ENCODE data around the gene RAB7B. TPM values are rescaled to one million over a fixed set of nuclear protein-coding genes. Genes with fewer than 3 reads are reported as not detected.

Gene RAB7B
- total RNA-seq, 2 donors from 2014 or later: 0.57 to 1.2 TPM

DNA sequence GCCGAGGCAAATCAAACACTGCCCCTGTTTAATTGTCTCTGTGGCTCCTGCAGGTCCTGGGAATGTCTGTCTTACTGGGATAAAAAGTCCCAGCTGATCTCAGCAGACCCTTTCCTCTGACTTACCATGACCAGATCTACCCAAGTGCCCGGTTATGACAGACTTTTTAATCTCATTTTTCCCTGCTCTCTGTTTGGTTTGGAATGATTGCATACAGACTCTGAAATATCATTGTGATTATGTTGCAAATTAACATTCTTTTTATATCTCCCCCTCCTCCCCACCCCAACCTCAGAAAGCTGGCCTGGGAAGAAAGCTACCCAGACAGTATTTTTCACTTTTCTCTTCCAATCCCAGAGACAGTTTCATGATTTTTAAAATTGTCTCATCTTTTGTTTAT, 16.3 kb downstream of the RAB7B start:
- Histone ChIP-seq H3K27me3 (no peaks in the 10 kb centered on the region), H3K4me1 (no peaks in the 10 kb centered on the region), H3K27ac (no peak overlapping the region), H3K4me3 (no peak overlapping the region), H3K9ac (ENCODE audit: low read depth in 2 of 2, low read length in 2 of 2) (no peak overlapping the region), H3K9me3 (no peaks in the 10 kb centered on the region), H3K36me3 (no peaks in the 10 kb centered on the region)
- DNase-seq: no peak
- TF ChIP-seq, protein P1, sequence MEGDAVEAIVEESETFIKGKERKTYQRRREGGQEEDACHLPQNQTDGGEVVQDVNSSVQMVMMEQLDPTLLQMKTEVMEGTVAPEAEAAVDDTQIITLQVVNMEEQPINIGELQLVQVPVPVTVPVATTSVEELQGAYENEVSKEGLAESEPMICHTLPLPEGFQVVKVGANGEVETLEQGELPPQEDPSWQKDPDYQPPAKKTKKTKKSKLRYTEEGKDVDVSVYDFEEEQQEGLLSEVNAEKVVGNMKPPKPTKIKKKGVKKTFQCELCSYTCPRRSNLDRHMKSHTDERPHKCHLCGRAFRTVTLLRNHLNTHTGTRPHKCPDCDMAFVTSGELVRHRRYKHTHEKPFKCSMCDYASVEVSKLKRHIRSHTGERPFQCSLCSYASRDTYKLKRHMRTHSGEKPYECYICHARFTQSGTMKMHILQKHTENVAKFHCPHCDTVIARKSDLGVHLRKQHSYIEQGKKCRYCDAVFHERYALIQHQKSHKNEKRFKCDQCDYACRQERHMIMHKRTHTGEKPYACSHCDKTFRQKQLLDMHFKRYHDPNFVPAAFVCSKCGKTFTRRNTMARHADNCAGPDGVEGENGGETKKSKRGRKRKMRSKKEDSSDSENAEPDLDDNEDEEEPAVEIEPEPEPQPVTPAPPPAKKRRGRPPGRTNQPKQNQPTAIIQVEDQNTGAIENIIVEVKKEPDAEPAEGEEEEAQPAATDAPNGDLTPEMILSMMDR (IDR thresholded peaks at IDR 0.05): no peak
- intact Hi-C loops (cut with DNase I): no loop called here

DNA sequence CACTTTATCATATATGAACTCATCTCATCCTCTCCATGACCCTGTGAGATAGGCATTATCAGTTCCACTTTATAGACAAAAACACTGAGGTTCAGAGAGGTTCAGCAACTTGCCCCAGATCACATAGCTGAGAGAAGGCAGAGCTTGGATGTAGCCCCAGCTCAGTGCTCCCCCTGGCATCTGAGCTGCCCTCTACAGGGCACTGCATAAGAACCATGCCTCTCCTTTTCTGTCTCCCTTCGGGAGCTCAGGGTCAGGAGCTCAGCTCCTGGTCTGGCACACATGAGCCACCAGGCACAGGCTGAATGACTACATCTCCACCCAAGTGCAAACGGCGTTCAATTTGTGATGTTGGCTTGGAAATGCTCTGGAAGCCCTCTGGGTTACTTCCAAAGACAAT, 16.9 kb downstream of the RAB7B start:
- no peaks in the 10 kb centered on the region for H3K9me3 ChIP-seq
- H3K36me3 ChIP-seq: no peaks in the 10 kb centered on the region
- no peaks in the 10 kb centered on the region for H3K27me3 ChIP-seq
- no peaks in the 10 kb centered on the region for H3K4me1 ChIP-seq
- H3K4me3 ChIP-seq: no peak overlapping the region
- TF ChIP-seq, protein P1 (IDR thresholded peaks at IDR 0.05): no peak
- intact Hi-C loops (cut with DNase I): no loop called here
- H3K27ac ChIP-seq: no peak overlapping the region
- no peak for DNase-seq
- H3K9ac ChIP-seq (ENCODE audit: low read depth in 2 of 2, low read length in 2 of 2): no peak overlapping the region

DNA sequence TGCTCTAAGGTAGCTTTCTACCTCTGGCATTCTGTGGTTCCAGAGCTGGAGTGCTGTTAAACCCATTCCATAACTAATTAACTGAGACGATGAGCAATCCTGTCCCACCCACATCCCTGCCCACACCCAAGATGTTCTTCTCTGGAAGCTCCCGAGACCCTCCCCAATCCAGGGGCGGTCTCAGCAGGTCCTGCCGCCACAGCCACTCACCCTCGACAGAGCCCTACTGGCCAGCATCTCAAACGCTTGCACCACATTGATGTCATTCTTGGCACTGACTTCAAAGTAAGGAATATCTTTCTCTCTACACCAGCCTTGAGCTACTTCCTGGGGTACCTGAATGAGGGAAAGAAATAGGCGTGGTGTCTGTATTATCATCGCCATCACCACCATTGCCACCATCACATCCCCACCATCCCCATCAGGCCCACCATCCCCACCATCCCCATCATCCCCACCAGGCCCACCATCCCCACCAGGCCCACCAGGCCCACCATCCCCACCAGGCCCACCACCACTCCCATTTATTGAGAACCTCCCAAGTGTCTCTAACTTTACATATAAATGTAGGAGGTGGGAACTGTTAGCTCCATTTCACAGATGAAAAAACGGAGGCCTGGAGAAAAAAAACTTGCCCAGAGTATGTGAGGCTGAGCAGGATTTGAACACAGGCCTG, 17.7 kb downstream of the RAB7B start:
- intact Hi-C loops (cut with DNase I): loop anchor here (2.0 kb wide), 1 partner anchor 121 kb away; no protein-coding TSS in a partner anchor
- Histone ChIP-seq H3K4me1 (no peaks in the 10 kb centered on the region), H3K9me3 (no peaks in the 10 kb centered on the region), H3K36me3 (no peaks in the 10 kb centered on the region), H3K27me3 (no peaks in the 10 kb centered on the region), H3K27ac (no peak overlapping the region), H3K9ac (ENCODE audit: low read depth in 2 of 2, low read length in 2 of 2) (no peak overlapping the region), H3K4me3 (no peak overlapping the region)
- DNase-seq: no peak
- TF ChIP-seq, protein P1 (IDR thresholded peaks at IDR 0.05): no peak

DNA sequence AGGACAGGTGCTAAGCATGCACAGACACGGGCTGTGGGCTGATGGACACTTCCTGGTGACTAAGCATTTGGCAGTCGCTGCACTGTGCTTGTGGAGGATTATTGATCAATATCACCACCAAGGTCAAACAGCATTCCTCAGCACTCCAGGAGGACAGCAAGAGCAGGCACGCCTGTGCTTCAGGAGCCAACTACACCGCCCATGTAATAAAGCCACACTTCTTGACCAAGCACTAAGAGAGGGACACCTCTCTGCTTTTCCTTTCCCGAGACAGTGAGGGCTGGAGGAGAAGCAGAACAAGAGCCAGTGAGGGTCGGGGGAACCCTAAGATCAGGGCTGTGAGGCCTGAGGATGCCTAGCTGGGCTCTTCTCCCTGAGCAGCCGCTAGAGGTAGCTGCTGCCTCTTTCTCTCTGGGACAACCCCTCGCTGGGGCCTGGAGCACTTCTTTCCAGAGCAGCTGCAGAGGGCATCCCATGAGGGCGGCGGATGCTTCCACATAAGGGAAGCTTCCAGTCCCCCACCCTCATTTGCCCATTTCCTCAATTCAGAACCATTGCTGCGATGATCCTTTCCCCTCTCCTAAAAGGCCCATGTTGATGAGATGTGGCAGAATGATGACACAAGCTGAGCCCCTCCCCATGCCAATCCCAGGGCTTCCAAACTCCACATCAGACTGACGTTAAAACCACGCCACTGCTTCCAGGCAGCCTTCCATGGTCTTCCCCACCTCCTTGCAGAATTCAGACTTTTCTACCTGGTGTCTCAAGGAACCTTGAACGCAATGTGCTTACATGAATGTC, 19.1 kb downstream of the RAB7B start:
- Histone ChIP-seq H3K36me3 (no peaks in the 10 kb centered on the region), H3K4me1 (no peaks in the 10 kb centered on the region), H3K9ac (ENCODE audit: low read depth in 2 of 2, low read length in 2 of 2) (no peak overlapping the region), H3K9me3 (no peaks in the 10 kb centered on the region), H3K4me3 (no peak overlapping the region), H3K27ac (no peak overlapping the region), H3K27me3 (no peaks in the 10 kb centered on the region)
- intact Hi-C loops (cut with DNase I): loop anchor here (2.0 kb wide), 1 partner anchor 123 kb away; no protein-coding TSS in a partner anchor
- TF ChIP-seq, protein P1 (IDR thresholded peaks at IDR 0.05): peak; percentile 67
- DNase-seq: peak; percentile 46

DNA sequence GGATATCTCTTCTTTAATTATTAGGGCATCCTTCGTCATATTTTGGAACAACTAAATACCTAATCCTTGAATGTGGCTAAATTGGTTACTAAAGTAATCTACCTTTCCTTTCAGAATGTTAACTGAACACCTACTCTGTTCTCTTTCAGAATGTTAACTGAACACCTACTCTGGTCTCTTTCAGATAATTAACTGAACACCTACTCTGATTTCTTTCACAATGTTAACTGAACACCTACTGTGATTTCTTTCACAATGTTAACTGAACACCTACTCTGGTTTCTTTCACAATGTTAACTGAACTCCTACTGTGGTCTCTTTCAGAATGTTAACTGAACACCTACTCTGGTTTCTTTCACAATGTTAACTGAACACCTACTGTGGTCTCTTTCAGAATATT, 21.9 kb downstream of the RAB7B start:
- no peaks in the 10 kb centered on the region for H3K27me3 ChIP-seq
- H3K9me3 ChIP-seq: no peaks in the 10 kb centered on the region
- no peaks in the 10 kb centered on the region for H3K4me1 ChIP-seq
- intact Hi-C loops (cut with DNase I): no loop called here
- no peak for DNase-seq
- no peak overlapping the region for H3K4me3 ChIP-seq
- no peak overlapping the region for H3K27ac ChIP-seq
- TF ChIP-seq, protein P1 (IDR thresholded peaks at IDR 0.05): no peak
- no peaks in the 10 kb centered on the region for H3K36me3 ChIP-seq
- H3K9ac ChIP-seq (ENCODE audit: low read depth in 2 of 2, low read length in 2 of 2): no peak overlapping the region

Measured in colonic mucosa (tissue), 4 donors.